Neural crest cell (in vitro differentiated cells): ENCODE results near the gene RNASE8. TPM values are rescaled to one million over a fixed set of nuclear protein-coding genes. Genes with fewer than 3 reads are reported as not detected.

ENCODE experiments used
- DNase-seq: peaks from one replicate; pipeline ENCODE4 v3.0.0; 2021; ENCODE audit warnings: low read depth, mixed read lengths, low spot score
- H3K27ac Mint-ChIP-seq: one replicate; pipeline ENCODE4 v1.8.0; 2021; ENCODE audit warnings: mild to moderate bottlenecking, mixed read lengths; ENCODE audit not compliant: unreplicated experiment
- H3K27me3 Mint-ChIP-seq: 2 replicates; pipeline ENCODE4 v1.8.0; 2021; ENCODE audit warnings: low read depth, mild to moderate bottlenecking, mixed read lengths
- H3K36me3 Mint-ChIP-seq: 2 replicates; pipeline ENCODE4 v1.8.0; 2021; ENCODE audit warnings: low read depth, mild to moderate bottlenecking, mixed read lengths
- H3K4me1 Mint-ChIP-seq: 2 replicates; pipeline ENCODE4 v1.8.0; 2021; ENCODE audit warnings: mixed read lengths
- H3K4me3 Mint-ChIP-seq: one replicate; pipeline ENCODE4 v1.8.0; 2021; ENCODE audit warnings: mild to moderate bottlenecking, mixed read lengths
- H3K9me3 Mint-ChIP-seq: 2 replicates; pipeline ENCODE4 v1.8.0; 2021; ENCODE audit warnings: mixed read lengths
- CTCF ChIP-seq: fragments of 200-600 bp; sonication (generic); conservative IDR thresholded peaks from 2 replicates; pipeline ENCODE4 v1.5.0; 2021; ENCODE audit warnings: antibody characterized with exemption, mild to moderate bottlenecking
- total RNA-seq: library from RNA; stranded (reverse); gene quantifications from 2 replicates; pipeline ENCODE4 v1.2.1, GENCODE V29; 2021

RNASE8 gene
- total RNA-seq, 1 donor from 2014 or later = not detected

GRCh38 chr14:21025371-21026273 lies 32.0 kb upstream of the RNASE8 start:
- Mint-ChIP-seq H3K9me3 (no peaks in the 10 kb centered on the region), H3K4me3 (peak overlapping the region; percentile 91), H3K36me3 (no peaks in the 10 kb centered on the region), H3K27me3 (peaks cover 44% of the 10 kb centered on the region), H3K27ac (no peak overlapping the region), H3K4me1 (peaks cover 19% of the 10 kb centered on the region)
- TF ChIP-seq CTCF = no peak
- DNase-seq = peak; percentile 23

- Mint-ChIP-seq H3K4me3 (peak overlapping the region; percentile 91), H3K9me3 (no peaks in the 10 kb centered on the region), H3K27me3 (peaks cover 43% of the 10 kb centered on the region), H3K4me1 (peaks cover 19% of the 10 kb centered on the region), H3K27ac (no peak overlapping the region), H3K36me3 (no peaks in the 10 kb centered on the region)
- no peak for DNase-seq
- TF ChIP-seq CTCF = no peak
Measured at GRCh38 chr14:21026274-21026987, 31.2 kb upstream of the RNASE8 start.

GRCh38 chr14:21026988-21027315 lies 30.7 kb upstream of the RNASE8 start:
- H3K27me3 Mint-ChIP-seq = peaks cover 45% of the 10 kb centered on the region
- no peak overlapping the region for H3K27ac Mint-ChIP-seq
- no peaks in the 10 kb centered on the region for H3K9me3 Mint-ChIP-seq
- H3K4me1 Mint-ChIP-seq = peaks cover 19% of the 10 kb centered on the region
- no peak for DNase-seq
- H3K36me3 Mint-ChIP-seq = no peaks in the 10 kb centered on the region
- no peak for TF ChIP-seq CTCF
- peak overlapping the region; percentile 69 for H3K4me3 Mint-ChIP-seq

- H3K27me3 Mint-ChIP-seq = peaks cover 17% of the 10 kb centered on the region
Measured at GRCh38 chr14:21029917-21030316, 27.7 kb upstream of the RNASE8 start, which contains the start of gene TPPP2. TSS of gene TPPP2 (plus strand) at chr14:21030217. CDS start at chr14:21030582, 365 bp downstream.

GRCh38 chr14:21030531-21030930 lies 27.1 kb upstream of the RNASE8 start:
- Mint-ChIP-seq H3K27me3 (peaks cover 14% of the 10 kb centered on the region), H3K36me3 (no peaks in the 10 kb centered on the region), H3K9me3 (no peaks in the 10 kb centered on the region), H3K4me3 (no peak overlapping the region), H3K27ac (no peak overlapping the region), H3K4me1 (peaks cover 4% of the 10 kb centered on the region)
- no peak for TF ChIP-seq CTCF
- DNase-seq = no peak

More at GRCh38 chr14:21029917-21030316, 27.7 kb upstream of the RNASE8 start, which contains the start of gene TPPP2:
- TF ChIP-seq CTCF = no peak
- Mint-ChIP-seq H3K27ac (no peak within 1 kb of the TSS), H3K4me1 (peaks cover 4% of the 10 kb centered on the region), H3K9me3 (no peaks in the 10 kb centered on the region), H3K36me3 (no peaks in the 10 kb centered on the region), H3K4me3 (no peak within 1 kb of the TSS)
- DNase-seq = no peak
